Upper lobe of right lung (tissue), 1 donor: ENCODE results near the gene WFS1. TPM values are rescaled to one million over a fixed set of nuclear protein-coding genes. Genes with fewer than 3 reads are reported as not detected.

Experiments used
- ATAC-seq: fragments of 200-7000 bp; cut with Tn5 transposase; one replicate; pipeline ENCODE4 v1.9.1; 2020; ENCODE audit warnings: mild to moderate bottlenecking, moderate library complexity
- DNase-seq: peaks from one replicate; pipeline ENCODE4 v3.0.0-alpha.2; 2020
- H3K27ac ChIP-seq: fragments of 200-600 bp; one replicate; pipeline ENCODE4 v1.8.0; 2022
- H3K27me3 ChIP-seq: fragments of 200-600 bp; one replicate; pipeline ENCODE4 v1.8.0; 2022; ENCODE audit warnings: mild to moderate bottlenecking
- H3K36me3 ChIP-seq: fragments of 200-600 bp; one replicate; pipeline ENCODE4 v1.8.0; 2022
- H3K4me1 ChIP-seq: fragments of 200-600 bp; one replicate; pipeline ENCODE4 v1.8.0; 2022
- H3K4me3 ChIP-seq: fragments of 200-600 bp; one replicate; pipeline ENCODE4 v1.8.0; 2022; ENCODE audit warnings: mild to moderate bottlenecking
- H3K9me3 ChIP-seq: fragments of 200-600 bp; one replicate; pipeline ENCODE4 v1.8.0; 2022
- intact Hi-C: fragments of 100-400 bp; cut with DNase I; formaldehyde crosslinking; loops from one replicate; pipeline ENCODE4 v1.11.0; 2022
- total RNA-seq: library from RNA; stranded (reverse); fragmentation: NEBNext Ultra II Directional; extraction: Animal tissue kit (Norgen Biotek cat#: 25700); gene quantifications from one replicate; pipeline ENCODE4 v1.2.1, GENCODE V29; 2021
- TF ChIP-seq, protein P1 (sequence below): fragments of 200-600 bp; IDR thresholded peaks from one replicate; pipeline ENCODE4 v1.8.0; 2022; ENCODE audit warnings: antibody characterized with exemption
- donor health status: DM: no; HTN: yes; CAD: no; lungs with severe emphysema.

WFS1 gene
- total RNA-seq, 1 donor from 2014 or later: 110 TPM

DNA sequence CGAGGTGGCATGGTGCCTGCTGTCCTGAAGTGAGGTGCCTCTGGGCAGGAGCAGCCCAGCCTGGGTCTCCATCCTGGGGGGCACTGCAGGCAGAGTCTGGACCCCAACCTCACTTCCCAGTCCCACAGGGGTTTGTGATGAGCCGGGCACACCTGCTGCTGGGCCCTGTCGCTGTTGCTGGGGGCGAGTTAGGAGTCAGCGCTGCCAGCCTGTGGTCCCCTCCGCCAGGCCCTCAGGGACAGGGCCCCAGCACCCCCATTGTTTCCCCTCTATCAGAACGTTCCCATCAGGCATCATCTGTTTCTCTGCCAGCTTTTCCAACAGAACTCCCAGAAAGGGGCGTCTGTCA, 23.4 kb downstream of the WFS1 start:
- DNase-seq: no peak
- Histone ChIP-seq H3K36me3 (peaks cover 50% of the 10 kb centered on the region), H3K27ac (no peak overlapping the region), H3K9me3 (no peaks in the 10 kb centered on the region), H3K4me1 (no peaks in the 10 kb centered on the region), H3K4me3 (no peak overlapping the region), H3K27me3 (no peaks in the 10 kb centered on the region)
- ATAC-seq: no peak
- TF ChIP-seq, protein P1, sequence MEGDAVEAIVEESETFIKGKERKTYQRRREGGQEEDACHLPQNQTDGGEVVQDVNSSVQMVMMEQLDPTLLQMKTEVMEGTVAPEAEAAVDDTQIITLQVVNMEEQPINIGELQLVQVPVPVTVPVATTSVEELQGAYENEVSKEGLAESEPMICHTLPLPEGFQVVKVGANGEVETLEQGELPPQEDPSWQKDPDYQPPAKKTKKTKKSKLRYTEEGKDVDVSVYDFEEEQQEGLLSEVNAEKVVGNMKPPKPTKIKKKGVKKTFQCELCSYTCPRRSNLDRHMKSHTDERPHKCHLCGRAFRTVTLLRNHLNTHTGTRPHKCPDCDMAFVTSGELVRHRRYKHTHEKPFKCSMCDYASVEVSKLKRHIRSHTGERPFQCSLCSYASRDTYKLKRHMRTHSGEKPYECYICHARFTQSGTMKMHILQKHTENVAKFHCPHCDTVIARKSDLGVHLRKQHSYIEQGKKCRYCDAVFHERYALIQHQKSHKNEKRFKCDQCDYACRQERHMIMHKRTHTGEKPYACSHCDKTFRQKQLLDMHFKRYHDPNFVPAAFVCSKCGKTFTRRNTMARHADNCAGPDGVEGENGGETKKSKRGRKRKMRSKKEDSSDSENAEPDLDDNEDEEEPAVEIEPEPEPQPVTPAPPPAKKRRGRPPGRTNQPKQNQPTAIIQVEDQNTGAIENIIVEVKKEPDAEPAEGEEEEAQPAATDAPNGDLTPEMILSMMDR: no peak
- intact Hi-C loops: no loop called here

DNA sequence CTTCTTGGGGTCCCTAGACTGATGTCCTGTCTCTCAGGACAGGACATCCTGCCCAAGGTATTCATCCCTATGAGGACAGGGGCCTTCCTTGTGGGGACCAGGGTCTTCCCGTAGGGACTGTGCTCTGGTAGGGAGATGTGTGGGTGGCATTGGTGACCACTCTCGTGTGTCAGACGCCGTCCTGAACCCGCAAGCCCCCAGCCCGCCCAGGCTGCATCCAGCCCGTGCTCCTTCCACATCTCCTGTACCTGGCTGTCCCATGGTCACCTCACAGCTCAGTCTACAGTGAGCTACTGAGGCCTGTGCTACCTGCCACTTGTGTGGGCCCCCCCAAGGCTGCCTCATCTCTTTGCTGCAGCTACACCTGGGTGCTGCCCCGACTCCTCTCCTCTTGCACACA, 24.0 kb downstream of the WFS1 start:
- H3K4me1 ChIP-seq: no peaks in the 10 kb centered on the region
- DNase-seq: no peak
- peaks cover 45% of the 10 kb centered on the region for H3K36me3 ChIP-seq
- no peaks in the 10 kb centered on the region for H3K9me3 ChIP-seq
- H3K27ac ChIP-seq: no peak overlapping the region
- intact Hi-C loops: no loop called here
- H3K4me3 ChIP-seq: no peak overlapping the region
- TF ChIP-seq, protein P1: no peak
- H3K27me3 ChIP-seq: no peaks in the 10 kb centered on the region
- no peak for ATAC-seq

DNA sequence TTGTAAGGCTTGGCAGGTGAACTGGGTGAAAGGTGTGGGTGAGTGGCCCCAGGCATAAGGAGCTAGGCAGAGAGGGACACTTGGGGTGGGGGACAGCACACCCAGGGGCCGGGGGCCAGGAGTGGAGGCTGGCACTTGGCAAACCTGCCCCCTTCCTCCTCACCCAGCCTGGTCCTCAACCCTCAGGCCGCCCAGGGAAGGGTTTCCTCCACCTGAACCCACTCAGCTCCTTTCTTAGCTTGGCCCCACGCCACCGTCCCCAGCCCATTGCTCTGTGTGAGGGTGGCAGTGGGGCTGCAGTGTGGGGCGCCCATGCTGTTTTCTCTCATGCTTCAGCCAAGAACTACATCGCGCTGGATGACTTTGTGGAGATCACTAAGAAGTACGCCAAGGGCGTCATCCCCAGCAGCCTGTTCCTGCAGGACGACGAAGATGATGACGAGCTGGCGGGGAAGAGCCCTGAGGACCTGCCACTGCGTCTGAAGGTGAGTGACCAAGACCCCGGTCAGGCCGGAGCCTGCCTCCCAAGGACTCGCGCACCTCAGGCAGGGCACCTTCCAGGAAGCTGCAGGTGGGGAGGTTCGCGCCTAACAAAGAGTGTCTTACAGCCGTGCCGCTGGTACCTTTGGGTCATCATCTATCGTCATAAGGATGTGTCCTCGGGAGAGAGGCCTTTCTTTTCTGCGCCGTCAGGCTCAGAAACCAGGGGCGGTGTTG, 25.2 kb downstream of the WFS1 start:
- H3K9me3 ChIP-seq: no peaks in the 10 kb centered on the region
- H3K27ac ChIP-seq: no peak overlapping the region
- peaks cover 33% of the 10 kb centered on the region for H3K36me3 ChIP-seq
- intact Hi-C loops: no loop called here
- H3K4me3 ChIP-seq: no peak overlapping the region
- DNase-seq: no peak
- TF ChIP-seq, protein P1: no peak
- H3K27me3 ChIP-seq: no peaks in the 10 kb centered on the region
- ATAC-seq: no peak
- H3K4me1 ChIP-seq: no peaks in the 10 kb centered on the region

DNA sequence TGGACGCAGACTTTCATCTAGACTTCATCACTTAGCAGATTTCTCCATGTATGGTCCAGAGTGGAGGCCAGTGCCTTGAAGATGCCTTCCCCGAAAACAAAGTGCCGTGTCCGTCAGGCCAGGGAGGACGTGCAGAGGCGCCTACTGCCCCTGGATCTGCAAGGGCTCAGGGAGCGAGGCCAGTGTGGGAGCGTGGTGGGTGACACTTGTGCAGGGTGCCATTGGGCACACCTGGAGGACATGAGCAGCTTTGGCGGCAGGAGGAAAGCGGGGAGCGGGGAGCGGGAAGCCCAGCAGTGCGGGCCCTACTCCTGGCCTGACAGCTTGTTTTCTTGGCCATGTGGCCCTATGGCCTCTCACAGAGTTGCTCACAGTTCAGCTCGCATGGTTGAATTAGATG, 25.8 kb downstream of the WFS1 start:
- H3K36me3 ChIP-seq: peaks cover 29% of the 10 kb centered on the region

DNA sequence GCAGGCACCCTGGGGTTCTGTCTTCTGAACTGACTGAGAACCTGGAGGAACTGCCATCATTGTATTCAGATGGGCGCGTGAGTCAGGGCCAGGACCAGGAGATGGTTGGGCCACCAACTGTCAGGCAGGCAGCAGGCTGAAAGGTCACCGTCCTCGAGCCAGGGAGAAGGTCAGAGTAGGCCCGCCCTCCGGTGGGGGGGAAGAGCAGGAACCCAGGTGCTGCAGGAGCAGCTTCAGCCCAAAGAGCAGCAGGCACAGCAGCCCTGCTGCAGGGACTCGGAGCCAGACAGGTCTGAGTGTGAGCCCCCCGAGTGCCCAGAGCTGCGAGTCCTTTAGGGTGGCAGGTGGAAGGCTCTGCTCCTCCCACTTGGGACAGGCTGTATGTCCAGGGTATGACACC, 26.4 kb downstream of the WFS1 start:
- Histone ChIP-seq H3K27ac (no peak overlapping the region), H3K27me3 (no peaks in the 10 kb centered on the region), H3K4me1 (no peaks in the 10 kb centered on the region), H3K9me3 (no peaks in the 10 kb centered on the region), H3K36me3 (peaks cover 35% of the 10 kb centered on the region), H3K4me3 (no peak overlapping the region)
- ATAC-seq: no peak
- DNase-seq: no peak
- intact Hi-C loops: no loop called here
- TF ChIP-seq, protein P1: no peak

More for the DNA sequence above, 25.8 kb downstream of the WFS1 start:
- TF ChIP-seq, protein P1: no peak
- Histone ChIP-seq H3K9me3 (no peaks in the 10 kb centered on the region), H3K27me3 (no peaks in the 10 kb centered on the region), H3K4me1 (no peaks in the 10 kb centered on the region), H3K4me3 (no peak overlapping the region), H3K27ac (no peak overlapping the region)
- DNase-seq: no peak
- intact Hi-C loops: no loop called here
- ATAC-seq: no peak
